Liver (tissue), 3 donors: ENCODE measurements around the gene POMT2.

Experiments used
- CTCF ChIP-seq: fragments of 150-350 bp; IDR thresholded peaks from 2 replicates; pipeline ENCODE4 v1.5.1; 2017; ENCODE audit warnings: improper control_type of control experiment, low read depth, low read length; ENCODE audit not compliant: missing input control
- EGR1 ChIP-seq, 2 donors: IDR thresholded peaks; 2 replicates each; pipeline ENCODE4 v1.6.1; 2016 to 2018; ENCODE audit warnings: antibody characterized with exemption in 2 of 2, low read depth in 2 of 2
- FOXA1 ChIP-seq: IDR thresholded peaks from 2 replicates; pipeline ENCODE4 v1.6.1; 2016; ENCODE audit warnings: antibody characterized with exemption
- GABPA ChIP-seq, 2 donors: IDR thresholded peaks in 1 of 2; conservative IDR thresholded peaks in 1 of 2; 2 replicates each; pipeline ENCODE4 v1.6.1; 2016; ENCODE audit warnings: antibody characterized with exemption in 2 of 2, mild to moderate bottlenecking in 1 of 2, moderate library complexity in 1 of 2
- REST ChIP-seq: IDR thresholded peaks from 2 replicates; pipeline ENCODE4 v1.6.1; 2016; ENCODE audit warnings: antibody characterized with exemption, mild to moderate bottlenecking
- TAF1 ChIP-seq: conservative IDR thresholded peaks from 2 replicates; pipeline ENCODE4 v1.6.1; 2016; ENCODE audit warnings: antibody characterized with exemption, mild to moderate bottlenecking
- YY1 ChIP-seq: IDR thresholded peaks from 2 replicates; pipeline ENCODE4 v1.6.1; 2016; ENCODE audit warnings: antibody characterized with exemption, mild to moderate bottlenecking
- ZBTB33 ChIP-seq: IDR thresholded peaks from 2 replicates; pipeline ENCODE4 v1.6.1; 2016; ENCODE audit warnings: antibody characterized with exemption
- donor health status: healthy.
- donor health status: healthy.

GRCh38 chr14:77309131-77309530, 11.6 kb downstream of the POMT2 start:
- TF ChIP-seq CTCF (no peak), FOXA1 (no peak), REST (no peak), TAF1 (no peak), ZBTB33 (no peak), EGR1 (IDR thresholded peaks at IDR 0.05; ENCODE audit: low read depth in 2 of 2) (no peak), YY1 (no peak), GABPA (IDR thresholded peaks at IDR 0.05 in 1 of 2, conservative IDR thresholded peaks at IDR 0.05 in 1 of 2) (no peak)
